GM12864 (cell line): ENCODE measurements around the gene FOXP4.

Experiments
- DNase-seq: peaks from one replicate; pipeline ENCODE4 v3.0.0-alpha.2; 2011; ENCODE audit warnings: low read depth
- H3K4me3 ChIP-seq: 2 replicates; pipeline ENCODE4 v1.5.1; 2011; ENCODE audit warnings: mild to moderate bottlenecking, low read depth, low read length, control low read depth
- CTCF ChIP-seq: IDR thresholded peaks from 2 replicates; pipeline ENCODE4 v1.5.1; 2011; ENCODE audit warnings: low read depth, mild to moderate bottlenecking, moderate library complexity, low read length, control low read depth, inconsistent platforms; ENCODE audit errors: missing control alignments

FOXP4 gene

GRCh38 chr6:41553405-41553999 is 7.3 kb downstream of the FOXP4 start:
- TF ChIP-seq CTCF, result no peak
- H3K4me3 ChIP-seq, result no peak overlapping the region
- no peak for DNase-seq

GRCh38 chr6:41555326-41556300 is 9.4 kb downstream of the FOXP4 start:
- no peak for DNase-seq
- no peak for TF ChIP-seq CTCF
- H3K4me3 ChIP-seq, result no peak overlapping the region

- TF ChIP-seq CTCF, result no peak
- no peak overlapping the region for H3K4me3 ChIP-seq
- DNase-seq, result no peak
Observed at GRCh38 chr6:41557335-41557734, 11.2 kb downstream of the FOXP4 start.

GRCh38 chr6:41558033-41558807 is 12.0 kb downstream of the FOXP4 start:
- TF ChIP-seq CTCF, result no peak
- H3K4me3 ChIP-seq, result no peak overlapping the region
- DNase-seq, result no peak

- peak overlapping the region; percentile 62 for H3K4me3 ChIP-seq
- no peak for DNase-seq
- TF ChIP-seq CTCF, result no peak
Observed at GRCh38 chr6:41559655-41560427, 13.7 kb downstream of the FOXP4 start.
